Hepatocyte (in vitro differentiated cells): ENCODE data around the gene PAM.

Experiments used
- EZH2 ChIP-seq: fragments of 200-600 bp; sonication (generic); IDR thresholded peaks from 2 replicates; pipeline ENCODE4 v1.6.1; 2016; ENCODE audit warnings: antibody characterized with exemption, mild to moderate bottlenecking, borderline replicate concordance
- EZH2phosphoT487 ChIP-seq: fragments of 200-600 bp; sonication (generic); IDR thresholded peaks from one replicate; pipeline ENCODE4 v1.6.1; 2018; ENCODE audit warnings: antibody characterized with exemption, mild to moderate bottlenecking, low read depth, moderate library complexity; ENCODE audit not compliant: unreplicated experiment, severe bottlenecking
- TF ChIP-seq, protein P1 (sequence below): fragments of 200-600 bp; sonication (generic); IDR thresholded peaks from 2 replicates; pipeline ENCODE4 v1.5.1; 2016; ENCODE audit warnings: antibody characterized with exemption, mild to moderate bottlenecking; ENCODE audit not compliant: poor library complexity

DNA sequence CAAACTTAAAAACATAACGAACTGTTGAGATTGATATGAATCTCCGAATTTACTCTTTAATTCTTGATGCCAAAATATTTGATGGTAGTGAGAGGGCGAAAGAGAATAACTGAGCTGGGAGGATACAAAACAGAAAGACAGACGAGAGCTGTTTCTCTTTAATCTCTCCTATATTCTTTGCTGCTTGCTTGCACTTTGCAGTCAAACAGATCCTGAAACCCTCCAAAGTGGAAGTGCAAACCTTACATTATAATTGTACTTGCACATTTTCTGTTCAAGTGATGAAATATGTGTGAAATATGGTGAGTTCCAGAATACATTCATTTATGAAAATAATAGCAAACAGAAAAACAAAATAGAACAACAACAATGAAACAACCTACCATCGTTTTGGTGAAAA, 63.8 kb downstream of the PAM start:
- TF ChIP-seq, protein P1, sequence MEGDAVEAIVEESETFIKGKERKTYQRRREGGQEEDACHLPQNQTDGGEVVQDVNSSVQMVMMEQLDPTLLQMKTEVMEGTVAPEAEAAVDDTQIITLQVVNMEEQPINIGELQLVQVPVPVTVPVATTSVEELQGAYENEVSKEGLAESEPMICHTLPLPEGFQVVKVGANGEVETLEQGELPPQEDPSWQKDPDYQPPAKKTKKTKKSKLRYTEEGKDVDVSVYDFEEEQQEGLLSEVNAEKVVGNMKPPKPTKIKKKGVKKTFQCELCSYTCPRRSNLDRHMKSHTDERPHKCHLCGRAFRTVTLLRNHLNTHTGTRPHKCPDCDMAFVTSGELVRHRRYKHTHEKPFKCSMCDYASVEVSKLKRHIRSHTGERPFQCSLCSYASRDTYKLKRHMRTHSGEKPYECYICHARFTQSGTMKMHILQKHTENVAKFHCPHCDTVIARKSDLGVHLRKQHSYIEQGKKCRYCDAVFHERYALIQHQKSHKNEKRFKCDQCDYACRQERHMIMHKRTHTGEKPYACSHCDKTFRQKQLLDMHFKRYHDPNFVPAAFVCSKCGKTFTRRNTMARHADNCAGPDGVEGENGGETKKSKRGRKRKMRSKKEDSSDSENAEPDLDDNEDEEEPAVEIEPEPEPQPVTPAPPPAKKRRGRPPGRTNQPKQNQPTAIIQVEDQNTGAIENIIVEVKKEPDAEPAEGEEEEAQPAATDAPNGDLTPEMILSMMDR: no peak
- no peak for TF ChIP-seq EZH2
- no peak for TF ChIP-seq EZH2phosphoT487
